ENCODE measurements around the gene POTEM. TPM values are rescaled to one million over a fixed set of nuclear protein-coding genes. Genes with fewer than 3 reads are reported as not detected.
"Not testable (repeated sequence)": the region's sequence is repeated elsewhere in the genome, so short reads cannot be mapped to it uniquely, and the experiment has no call there.

POTEM gene
- total RNA-seq (not detected), polyA plus RNA-seq (not detected)

DNA sequence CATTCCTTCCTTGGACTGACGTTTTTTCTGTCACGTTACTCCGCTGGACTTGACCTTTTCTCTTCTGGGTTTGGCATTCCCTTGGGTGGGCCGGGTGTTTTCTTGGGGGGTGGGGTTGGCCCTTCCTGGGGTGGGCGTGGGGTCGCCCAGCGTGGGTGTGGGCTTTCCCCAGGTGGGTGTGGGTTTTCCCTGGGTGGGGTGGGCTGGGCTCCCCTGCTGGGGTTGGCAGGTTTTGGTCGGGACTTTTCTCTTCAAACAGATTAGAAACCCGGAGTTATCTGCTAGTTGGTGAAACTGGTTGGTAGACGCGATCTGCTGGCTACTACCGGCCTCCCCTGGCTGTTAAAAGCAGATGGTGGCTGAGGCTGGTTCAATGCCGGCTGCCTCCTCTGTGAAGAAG, at the start of gene POTEM:
Gene POTEM, plus strand, starts transcription at position 301 of the 400 bp plus-strand sequence. Its CDS starts 52 bp downstream, at position 353.
- no CpG with 5 or more reads among the region's 13 CpGs for WGBS

DNA sequence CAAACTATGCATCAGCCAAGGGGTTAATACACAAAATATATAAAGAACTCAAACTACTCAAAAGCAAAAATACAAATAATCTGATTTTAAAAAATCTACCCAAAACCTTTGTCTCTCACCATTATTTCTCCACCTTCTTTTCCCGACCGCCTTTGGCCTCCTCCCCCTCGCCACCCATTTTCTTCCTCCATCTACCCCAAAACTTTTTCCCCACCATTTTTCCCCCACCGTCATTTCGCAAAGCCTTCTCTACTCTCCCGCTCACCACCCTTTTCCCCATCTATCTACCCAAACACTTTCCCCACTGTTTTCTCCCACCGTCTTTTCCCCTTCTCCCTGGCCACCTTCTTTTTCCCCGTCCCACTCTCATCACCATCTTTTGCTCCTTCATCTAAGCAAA, 48.9 kb upstream of the POTEM start:
- not testable (repeated sequence) for H3K27me3 ChIP-seq (ENCODE audit: control insufficient read depth in 4 of 4, insufficient read depth in 4 of 4, low read length in 3 of 4); H3K4me3 ChIP-seq (ENCODE audit: low read depth in 1 of 3, low read length in 3 of 3); H3K36me3 ChIP-seq (ENCODE audit: control insufficient read depth in 4 of 4, insufficient read depth in 3 of 4, low read depth in 1 of 4, low read length in 3 of 4); H3K9ac ChIP-seq (ENCODE audit: low read depth in 1 of 2, low read length in 2 of 2); DNase-seq (ENCODE audit: low spot score); H3K9me3 ChIP-seq (ENCODE audit: control insufficient read depth in 4 of 4, low read length in 3 of 4); H3K27ac ChIP-seq (ENCODE audit: low read depth in 1 of 2, low read length in 2 of 2); H3K4me1 ChIP-seq (ENCODE audit: control insufficient read depth in 4 of 4, insufficient read depth in 4 of 4, low read length in 3 of 4)
- WGBS: 70% methylated on average over 7 of the region's 8 CpGs

More for the DNA sequence above, at the start of gene POTEM:
- not testable (repeated sequence) for H3K4me3 ChIP-seq (ENCODE audit: low read depth in 1 of 3, low read length in 3 of 3); H3K9ac ChIP-seq (ENCODE audit: low read depth in 1 of 2, low read length in 2 of 2); H3K9me3 ChIP-seq (ENCODE audit: control insufficient read depth in 4 of 4, low read length in 3 of 4); H3K27me3 ChIP-seq (ENCODE audit: control insufficient read depth in 4 of 4, insufficient read depth in 4 of 4, low read length in 3 of 4); H3K36me3 ChIP-seq (ENCODE audit: control insufficient read depth in 4 of 4, insufficient read depth in 3 of 4, low read depth in 1 of 4, low read length in 3 of 4); H3K27ac ChIP-seq (ENCODE audit: low read depth in 1 of 2, low read length in 2 of 2); H3K4me1 ChIP-seq (ENCODE audit: control insufficient read depth in 4 of 4, insufficient read depth in 4 of 4, low read length in 3 of 4); DNase-seq (ENCODE audit: low spot score)

DNA sequence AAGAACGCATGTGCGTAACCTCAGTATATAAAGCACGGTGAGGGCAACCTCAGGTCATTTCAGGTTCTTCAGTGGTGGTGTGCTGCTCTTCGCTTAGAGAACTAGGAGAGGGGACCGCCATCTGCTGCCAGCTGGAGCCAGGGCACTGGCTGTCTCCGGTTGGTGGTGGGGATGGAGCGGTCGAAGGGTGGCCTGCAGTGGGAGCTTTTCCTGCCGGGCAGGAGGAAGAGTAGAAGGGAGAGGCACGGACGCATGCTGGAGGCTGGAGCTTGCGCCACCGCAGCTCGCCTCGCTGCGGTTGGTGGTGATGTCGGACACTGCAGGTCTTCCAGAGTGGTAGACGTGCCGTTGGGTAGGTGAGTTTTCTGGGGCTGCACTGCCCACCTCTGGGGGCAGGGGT, 47.2 kb upstream of the POTEM start:
- not testable (repeated sequence) for H3K27me3 ChIP-seq (ENCODE audit: control insufficient read depth in 4 of 4, insufficient read depth in 4 of 4, low read length in 3 of 4); H3K27ac ChIP-seq (ENCODE audit: low read depth in 1 of 2, low read length in 2 of 2); DNase-seq (ENCODE audit: low spot score); H3K9me3 ChIP-seq (ENCODE audit: control insufficient read depth in 4 of 4, low read length in 3 of 4); H3K4me1 ChIP-seq (ENCODE audit: control insufficient read depth in 4 of 4, insufficient read depth in 4 of 4, low read length in 3 of 4); H3K9ac ChIP-seq (ENCODE audit: low read depth in 1 of 2, low read length in 2 of 2); H3K36me3 ChIP-seq (ENCODE audit: control insufficient read depth in 4 of 4, insufficient read depth in 3 of 4, low read depth in 1 of 4, low read length in 3 of 4); H3K4me3 ChIP-seq (ENCODE audit: low read depth in 1 of 3, low read length in 3 of 3)
- 87% methylated on average over 3 of the region's 19 CpGs for WGBS

DNA sequence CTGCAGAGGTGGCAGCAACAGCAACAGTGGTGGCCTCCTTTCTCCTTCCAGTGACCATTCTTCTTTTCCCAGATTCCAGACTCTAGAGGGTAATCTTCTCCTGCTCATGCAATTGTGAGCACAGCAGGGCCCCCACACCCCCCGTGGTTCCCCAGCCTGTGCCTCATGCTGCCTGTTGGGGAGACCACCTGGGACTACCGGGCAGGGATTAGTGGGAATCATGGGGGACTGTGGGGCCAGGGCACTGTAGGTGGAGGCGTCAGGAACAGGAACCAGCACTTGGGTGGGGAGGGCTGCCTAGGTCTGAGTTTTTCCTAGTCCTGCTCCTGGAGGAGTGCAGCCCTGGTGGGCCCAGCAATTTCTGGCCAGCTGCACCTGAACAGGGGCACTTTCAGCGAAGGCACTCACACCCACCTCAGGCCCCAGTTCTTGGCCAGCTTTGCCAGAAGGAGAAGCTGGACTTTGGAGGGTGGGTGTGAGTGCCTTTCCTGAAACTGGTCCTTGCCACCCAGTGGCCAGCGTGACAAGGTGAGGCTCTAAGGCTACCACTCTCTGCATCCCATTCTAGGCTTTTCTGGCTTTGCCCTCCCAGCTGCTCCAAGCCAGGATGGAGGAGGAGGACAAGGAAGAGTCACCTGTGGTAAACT, 46.1 kb upstream of the POTEM start:
- H3K4me1 ChIP-seq (ENCODE audit: control insufficient read depth in 4 of 4, insufficient read depth in 4 of 4, low read length in 3 of 4); H3K4me3 ChIP-seq (ENCODE audit: low read depth in 1 of 3, low read length in 3 of 3); H3K27me3 ChIP-seq (ENCODE audit: control insufficient read depth in 4 of 4, insufficient read depth in 4 of 4, low read length in 3 of 4); DNase-seq (ENCODE audit: low spot score); H3K36me3 ChIP-seq (ENCODE audit: control insufficient read depth in 4 of 4, insufficient read depth in 3 of 4, low read depth in 1 of 4, low read length in 3 of 4); H3K9me3 ChIP-seq (ENCODE audit: control insufficient read depth in 4 of 4, low read length in 3 of 4); H3K27ac ChIP-seq (ENCODE audit: low read depth in 1 of 2, low read length in 2 of 2); H3K9ac ChIP-seq (ENCODE audit: low read depth in 1 of 2, low read length in 2 of 2): not testable (repeated sequence)
- 57% methylated on average over 2 of the region's 5 CpGs for WGBS

DNA sequence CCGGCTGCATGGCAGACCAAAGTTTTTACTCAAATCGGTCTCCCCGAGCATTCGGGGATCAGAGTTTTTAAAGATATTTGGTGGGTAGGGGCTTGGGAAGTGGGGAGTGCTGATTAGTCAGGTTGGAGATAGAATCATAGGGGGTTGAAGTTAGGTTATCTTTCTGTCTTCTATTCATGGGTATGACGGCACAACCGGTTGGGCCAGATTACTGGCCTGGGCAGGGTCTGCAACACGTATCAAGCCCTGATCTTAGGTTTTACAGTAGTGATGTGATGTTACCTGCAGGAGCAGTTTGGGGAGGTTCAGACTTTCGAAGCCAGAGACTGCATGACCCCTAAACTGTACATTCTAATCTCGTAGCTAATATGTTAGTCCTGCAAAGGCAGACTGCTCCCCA, 30.4 kb upstream of the POTEM start:
- not testable (repeated sequence) for H3K4me3 ChIP-seq (ENCODE audit: low read depth in 1 of 3, low read length in 3 of 3); H3K9ac ChIP-seq (ENCODE audit: low read depth in 1 of 2, low read length in 2 of 2); H3K36me3 ChIP-seq (ENCODE audit: control insufficient read depth in 4 of 4, insufficient read depth in 3 of 4, low read depth in 1 of 4, low read length in 3 of 4); H3K4me1 ChIP-seq (ENCODE audit: control insufficient read depth in 4 of 4, insufficient read depth in 4 of 4, low read length in 3 of 4); H3K27ac ChIP-seq (ENCODE audit: low read depth in 1 of 2, low read length in 2 of 2); DNase-seq (ENCODE audit: low spot score); H3K9me3 ChIP-seq (ENCODE audit: control insufficient read depth in 4 of 4, low read length in 3 of 4); H3K27me3 ChIP-seq (ENCODE audit: control insufficient read depth in 4 of 4, insufficient read depth in 4 of 4, low read length in 3 of 4)
- WGBS: no CpG with 5 or more reads among the region's 9 CpGs

DNA sequence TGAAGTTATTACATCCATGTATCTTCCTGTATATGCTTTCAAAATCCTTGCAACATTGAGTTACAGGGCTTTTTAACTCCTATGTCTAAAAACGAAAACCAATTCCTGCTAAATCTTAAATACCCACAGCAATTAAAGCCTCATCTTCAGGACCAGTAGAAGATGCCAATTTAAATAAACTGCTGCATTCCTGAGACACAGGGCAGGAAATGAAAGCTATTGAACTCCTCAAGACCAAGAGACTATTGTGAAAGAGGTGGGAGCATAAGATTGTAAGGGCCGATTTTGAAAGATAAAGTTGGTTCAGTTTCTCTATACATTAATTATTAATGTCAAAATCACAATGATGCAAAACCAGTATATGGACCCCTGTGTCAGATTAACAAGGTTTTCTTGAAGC, 28.5 kb upstream of the POTEM start:
- not testable (repeated sequence) for H3K4me1 ChIP-seq (ENCODE audit: control insufficient read depth in 4 of 4, insufficient read depth in 4 of 4, low read length in 3 of 4); H3K27me3 ChIP-seq (ENCODE audit: control insufficient read depth in 4 of 4, insufficient read depth in 4 of 4, low read length in 3 of 4); DNase-seq (ENCODE audit: low spot score); H3K4me3 ChIP-seq (ENCODE audit: low read depth in 1 of 3, low read length in 3 of 3); H3K9ac ChIP-seq (ENCODE audit: low read depth in 1 of 2, low read length in 2 of 2); H3K9me3 ChIP-seq (ENCODE audit: control insufficient read depth in 4 of 4, low read length in 3 of 4); H3K36me3 ChIP-seq (ENCODE audit: control insufficient read depth in 4 of 4, insufficient read depth in 3 of 4, low read depth in 1 of 4, low read length in 3 of 4); H3K27ac ChIP-seq (ENCODE audit: low read depth in 1 of 2, low read length in 2 of 2)
- no CpG with 5 or more reads among the region's 2 CpGs for WGBS

DNA sequence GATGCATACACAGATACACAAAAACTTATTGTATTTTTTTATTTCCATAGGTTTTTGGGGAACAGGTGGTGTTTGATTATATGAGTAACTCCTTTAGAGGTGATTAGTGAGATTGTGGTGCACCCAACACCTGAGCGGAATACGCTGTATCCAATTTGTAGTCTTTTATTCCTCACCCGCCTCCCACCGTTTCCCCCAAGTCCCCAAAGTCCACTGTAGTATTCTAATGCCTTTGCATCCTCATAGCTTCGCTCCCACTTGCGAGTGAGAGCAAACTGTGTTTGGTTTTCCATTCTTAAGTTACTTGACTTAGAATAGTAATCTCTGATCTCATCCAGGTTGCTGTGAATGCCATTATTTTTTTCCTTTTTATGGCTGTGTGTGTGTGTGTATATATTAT, 17.3 kb upstream of the POTEM start:
- H3K9ac ChIP-seq (ENCODE audit: low read depth in 1 of 2, low read length in 2 of 2); H3K36me3 ChIP-seq (ENCODE audit: control insufficient read depth in 4 of 4, insufficient read depth in 3 of 4, low read depth in 1 of 4, low read length in 3 of 4); H3K27me3 ChIP-seq (ENCODE audit: control insufficient read depth in 4 of 4, insufficient read depth in 4 of 4, low read length in 3 of 4); H3K4me3 ChIP-seq (ENCODE audit: low read depth in 1 of 3, low read length in 3 of 3); H3K9me3 ChIP-seq (ENCODE audit: control insufficient read depth in 4 of 4, low read length in 3 of 4); DNase-seq (ENCODE audit: low spot score); H3K27ac ChIP-seq (ENCODE audit: low read depth in 1 of 2, low read length in 2 of 2); H3K4me1 ChIP-seq (ENCODE audit: control insufficient read depth in 4 of 4, insufficient read depth in 4 of 4, low read length in 3 of 4): not testable (repeated sequence)
- WGBS: 49% methylated on average over 2 of the region's 6 CpGs

DNA sequence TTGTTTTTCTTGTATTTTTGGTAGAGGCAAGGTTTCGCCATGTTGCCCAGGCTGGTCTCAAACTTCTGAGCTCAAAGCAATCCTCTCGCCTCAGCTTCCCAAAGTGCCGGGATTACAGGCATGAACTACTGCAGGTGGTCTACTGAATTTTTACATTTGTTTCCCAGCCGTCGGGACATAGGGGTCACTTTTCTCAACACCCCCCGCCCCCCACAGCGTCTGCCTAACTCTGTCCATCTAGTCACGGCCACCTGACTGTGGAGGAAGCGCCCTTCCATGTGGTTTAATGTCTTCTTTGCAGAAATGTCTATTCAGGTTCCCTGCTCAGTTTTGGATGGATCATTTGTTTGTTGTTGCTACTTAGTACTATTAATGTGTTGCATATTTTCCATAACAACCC, 14.1 kb upstream of the POTEM start:
- H3K9me3 ChIP-seq (ENCODE audit: control insufficient read depth in 4 of 4, low read length in 3 of 4): not testable (repeated sequence)

DNA sequence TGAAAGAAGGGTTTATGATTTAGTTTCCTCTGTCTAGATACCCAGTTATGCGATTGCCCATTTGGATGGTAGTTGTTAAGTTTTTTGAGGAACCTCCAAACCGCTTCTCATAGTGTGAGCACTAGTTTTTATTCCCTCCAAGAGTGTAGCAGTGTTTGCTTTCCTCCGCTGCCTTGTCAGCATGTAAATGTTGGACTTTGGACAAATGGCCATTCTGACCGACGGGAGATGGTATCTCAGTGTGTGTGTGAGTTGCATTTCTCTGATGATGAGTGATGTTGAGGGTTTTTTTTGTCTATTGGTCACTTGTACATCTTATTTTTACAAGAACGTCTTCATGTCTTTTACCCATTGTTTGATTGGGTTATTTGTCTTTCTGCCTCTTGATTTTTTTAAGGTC, 11.4 kb upstream of the POTEM start:
- H3K27ac ChIP-seq (ENCODE audit: low read depth in 1 of 2, low read length in 2 of 2); H3K4me1 ChIP-seq (ENCODE audit: control insufficient read depth in 4 of 4, insufficient read depth in 4 of 4, low read length in 3 of 4); DNase-seq (ENCODE audit: low spot score); H3K9me3 ChIP-seq (ENCODE audit: control insufficient read depth in 4 of 4, low read length in 3 of 4); H3K36me3 ChIP-seq (ENCODE audit: control insufficient read depth in 4 of 4, insufficient read depth in 3 of 4, low read depth in 1 of 4, low read length in 3 of 4); H3K9ac ChIP-seq (ENCODE audit: low read depth in 1 of 2, low read length in 2 of 2); H3K4me3 ChIP-seq (ENCODE audit: low read depth in 1 of 3, low read length in 3 of 3); H3K27me3 ChIP-seq (ENCODE audit: control insufficient read depth in 4 of 4, insufficient read depth in 4 of 4, low read length in 3 of 4): not testable (repeated sequence)
- 54% methylated on average over 4 of the region's 6 CpGs for WGBS

More for the DNA sequence above, 14.1 kb upstream of the POTEM start:
- not testable (repeated sequence) for H3K4me3 ChIP-seq (ENCODE audit: low read depth in 1 of 3, low read length in 3 of 3); H3K27ac ChIP-seq (ENCODE audit: low read depth in 1 of 2, low read length in 2 of 2); H3K4me1 ChIP-seq (ENCODE audit: control insufficient read depth in 4 of 4, insufficient read depth in 4 of 4, low read length in 3 of 4); H3K9ac ChIP-seq (ENCODE audit: low read depth in 1 of 2, low read length in 2 of 2); H3K36me3 ChIP-seq (ENCODE audit: control insufficient read depth in 4 of 4, insufficient read depth in 3 of 4, low read depth in 1 of 4, low read length in 3 of 4); H3K27me3 ChIP-seq (ENCODE audit: control insufficient read depth in 4 of 4, insufficient read depth in 4 of 4, low read length in 3 of 4)
- 64% methylated on average over 9 of the region's 9 CpGs for WGBS
- DNase-seq (ENCODE audit: low spot score): peak; percentile 6

All from liver (tissue), 9 donors.